WTC11 (cell line): ENCODE measurements around the gene CPXM2.

Experiments
- ATF1 ChIP-seq: sonication (generic); formaldehyde crosslinking; IDR thresholded peaks from 2 replicates; pipeline ENCODE4 v1.8.1; 2023; ENCODE audit warnings: mild to moderate bottlenecking, moderate library complexity, missing genetic modification reagents
- ELF4 ChIP-seq: sonication (generic); formaldehyde crosslinking; IDR thresholded peaks from 2 replicates; pipeline ENCODE4 v1.8.1; 2022; ENCODE audit warnings: low read depth, mild to moderate bottlenecking, moderate library complexity, missing genetic modification reagents
- TF ChIP-seq, protein P1 (sequence below): fragments of 200-600 bp; IDR thresholded peaks from 2 replicates; pipeline ENCODE4 v1.8.0; 2022; ENCODE audit warnings: antibody characterized with exemption

DNA sequence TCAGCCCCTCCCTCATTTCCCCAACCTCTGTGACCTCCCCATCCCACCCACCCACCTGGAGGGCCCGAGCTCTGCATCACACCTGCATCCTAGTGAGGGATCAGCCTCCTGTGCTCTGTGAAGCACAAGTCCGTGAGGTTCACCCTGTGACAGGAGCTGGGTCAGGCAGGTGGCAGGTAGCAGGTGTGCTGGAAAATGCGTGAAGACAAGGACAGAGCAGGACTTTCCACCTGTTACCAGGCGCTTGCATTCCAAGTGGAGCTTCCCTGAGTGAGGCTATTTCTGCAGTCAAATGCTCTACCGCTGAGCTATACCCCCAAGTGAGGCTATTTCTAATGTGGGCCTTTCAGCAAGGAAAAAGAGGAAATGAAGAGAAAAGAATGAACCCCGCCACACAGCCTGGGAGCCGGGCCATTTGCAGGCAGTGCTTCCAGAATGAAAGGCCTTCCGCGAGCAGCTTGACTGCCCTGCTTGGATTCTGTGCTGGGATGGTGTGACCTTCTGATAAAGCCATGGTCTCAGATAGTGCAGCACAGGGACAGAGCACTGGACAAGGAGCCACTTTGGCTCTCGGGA lies 13.3 kb upstream of the CPXM2 start:
- TF ChIP-seq, protein P1, sequence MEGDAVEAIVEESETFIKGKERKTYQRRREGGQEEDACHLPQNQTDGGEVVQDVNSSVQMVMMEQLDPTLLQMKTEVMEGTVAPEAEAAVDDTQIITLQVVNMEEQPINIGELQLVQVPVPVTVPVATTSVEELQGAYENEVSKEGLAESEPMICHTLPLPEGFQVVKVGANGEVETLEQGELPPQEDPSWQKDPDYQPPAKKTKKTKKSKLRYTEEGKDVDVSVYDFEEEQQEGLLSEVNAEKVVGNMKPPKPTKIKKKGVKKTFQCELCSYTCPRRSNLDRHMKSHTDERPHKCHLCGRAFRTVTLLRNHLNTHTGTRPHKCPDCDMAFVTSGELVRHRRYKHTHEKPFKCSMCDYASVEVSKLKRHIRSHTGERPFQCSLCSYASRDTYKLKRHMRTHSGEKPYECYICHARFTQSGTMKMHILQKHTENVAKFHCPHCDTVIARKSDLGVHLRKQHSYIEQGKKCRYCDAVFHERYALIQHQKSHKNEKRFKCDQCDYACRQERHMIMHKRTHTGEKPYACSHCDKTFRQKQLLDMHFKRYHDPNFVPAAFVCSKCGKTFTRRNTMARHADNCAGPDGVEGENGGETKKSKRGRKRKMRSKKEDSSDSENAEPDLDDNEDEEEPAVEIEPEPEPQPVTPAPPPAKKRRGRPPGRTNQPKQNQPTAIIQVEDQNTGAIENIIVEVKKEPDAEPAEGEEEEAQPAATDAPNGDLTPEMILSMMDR = no peak
- TF ChIP-seq ATF1 (CRISPR knock-in tag) (no peak), ELF4 (no peak)
